ENCODE results near the gene ARHGAP9.

ARHGAP9 gene

GRCh38 chr12:57487597-57488401, 8.1 kb upstream of the ARHGAP9 start, which contains the start of gene MARS1:
MARS1 (plus strand) TSS chr12:57488068; CDS start chr12:57488091, 23 bp downstream.
- H3K4me3 ChIP-seq (ENCODE audit: low read depth, low read length) = peak within 1 kb of the TSS; percentile 95

GRCh38 chr12:57487055-57487596, 7.5 kb upstream of the ARHGAP9 start:
- no peak for TF ChIP-seq CTCF (IDR thresholded peaks at IDR 0.05; ENCODE audit: borderline replicate concordance, insufficient read depth, low read depth, low read length)
- H3K4me3 ChIP-seq (ENCODE audit: low read depth, low read length) = no peak overlapping the region

More at GRCh38 chr12:57487597-57488401, 8.1 kb upstream of the ARHGAP9 start, which contains the start of gene MARS1:
- no peak for TF ChIP-seq CTCF (IDR thresholded peaks at IDR 0.05; ENCODE audit: borderline replicate concordance, insufficient read depth, low read depth, low read length)

GRCh38 chr12:57485695-57486094, 6.0 kb upstream of the ARHGAP9 start:
- no peak for TF ChIP-seq CTCF (IDR thresholded peaks at IDR 0.05; ENCODE audit: borderline replicate concordance, insufficient read depth, low read depth, low read length)

GRCh38 chr12:57483466-57483865, 3.8 kb upstream of the ARHGAP9 start:
- no peak overlapping the region for H3K4me3 ChIP-seq (ENCODE audit: low read depth, low read length)
- TF ChIP-seq CTCF (IDR thresholded peaks at IDR 0.05; ENCODE audit: borderline replicate concordance, insufficient read depth, low read depth, low read length) = no peak

More at GRCh38 chr12:57485695-57486094, 6.0 kb upstream of the ARHGAP9 start:
- no peak overlapping the region for H3K4me3 ChIP-seq (ENCODE audit: low read depth, low read length)

- no peak overlapping the region for H3K4me3 ChIP-seq (ENCODE audit: low read depth, low read length)
- no peak for TF ChIP-seq CTCF (IDR thresholded peaks at IDR 0.05; ENCODE audit: borderline replicate concordance, insufficient read depth, low read depth, low read length)
Observed at GRCh38 chr12:57481671-57482070, 2.0 kb upstream of the ARHGAP9 start.

GRCh38 chr12:57479043-57479375, 657 bp downstream of the ARHGAP9 start:
- H3K4me3 ChIP-seq (ENCODE audit: low read depth, low read length) = peak overlapping the region; percentile 81
- TF ChIP-seq CTCF (IDR thresholded peaks at IDR 0.05; ENCODE audit: borderline replicate concordance, insufficient read depth, low read depth, low read length) = no peak

All from GM12875 (cell line).